WI38 (cell line): ENCODE results near the gene MUC2.

Experiments
- H3K4me3 ChIP-seq: 2 replicates; pipeline ENCODE4 v1.5.1; 2011; ENCODE audit warnings: low read depth, mild to moderate bottlenecking, control low read depth, low read length
- TF ChIP-seq, protein P1 (sequence below): IDR thresholded peaks from 2 replicates; pipeline ENCODE4 v1.5.1; 2012; ENCODE audit warnings: low read depth, mild to moderate bottlenecking, control low read depth, low read length

The MUC2 gene

DNA sequence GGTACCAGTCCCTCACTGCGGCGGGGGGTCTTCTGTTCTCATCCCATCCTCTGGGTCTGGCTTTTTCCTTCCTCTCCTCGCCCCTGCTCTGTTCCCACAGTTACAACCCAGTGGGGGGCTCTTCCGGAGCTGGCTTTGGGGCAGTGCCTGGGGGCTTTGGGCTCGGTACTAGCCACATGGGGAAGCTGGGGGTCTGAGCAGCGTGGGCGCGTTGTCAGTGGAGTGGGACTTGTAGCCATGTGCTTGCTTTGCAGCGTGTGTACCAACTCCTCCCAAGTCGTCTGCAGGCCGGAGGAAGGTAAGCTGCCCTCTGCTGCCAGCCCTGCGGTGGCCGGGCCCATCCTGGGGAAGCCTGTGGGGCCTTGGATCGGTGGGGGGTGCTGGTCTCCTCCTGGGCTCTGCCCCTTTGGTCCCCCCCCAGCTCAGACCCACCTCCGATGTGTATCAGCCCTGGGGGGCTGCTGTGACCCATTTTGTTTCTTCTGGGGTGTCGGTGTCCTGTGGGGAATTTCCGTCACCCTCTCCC is 17.5 kb downstream of the MUC2 start:
- TF ChIP-seq, protein P1, sequence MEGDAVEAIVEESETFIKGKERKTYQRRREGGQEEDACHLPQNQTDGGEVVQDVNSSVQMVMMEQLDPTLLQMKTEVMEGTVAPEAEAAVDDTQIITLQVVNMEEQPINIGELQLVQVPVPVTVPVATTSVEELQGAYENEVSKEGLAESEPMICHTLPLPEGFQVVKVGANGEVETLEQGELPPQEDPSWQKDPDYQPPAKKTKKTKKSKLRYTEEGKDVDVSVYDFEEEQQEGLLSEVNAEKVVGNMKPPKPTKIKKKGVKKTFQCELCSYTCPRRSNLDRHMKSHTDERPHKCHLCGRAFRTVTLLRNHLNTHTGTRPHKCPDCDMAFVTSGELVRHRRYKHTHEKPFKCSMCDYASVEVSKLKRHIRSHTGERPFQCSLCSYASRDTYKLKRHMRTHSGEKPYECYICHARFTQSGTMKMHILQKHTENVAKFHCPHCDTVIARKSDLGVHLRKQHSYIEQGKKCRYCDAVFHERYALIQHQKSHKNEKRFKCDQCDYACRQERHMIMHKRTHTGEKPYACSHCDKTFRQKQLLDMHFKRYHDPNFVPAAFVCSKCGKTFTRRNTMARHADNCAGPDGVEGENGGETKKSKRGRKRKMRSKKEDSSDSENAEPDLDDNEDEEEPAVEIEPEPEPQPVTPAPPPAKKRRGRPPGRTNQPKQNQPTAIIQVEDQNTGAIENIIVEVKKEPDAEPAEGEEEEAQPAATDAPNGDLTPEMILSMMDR, result no peak
- no peak overlapping the region for H3K4me3 ChIP-seq

DNA sequence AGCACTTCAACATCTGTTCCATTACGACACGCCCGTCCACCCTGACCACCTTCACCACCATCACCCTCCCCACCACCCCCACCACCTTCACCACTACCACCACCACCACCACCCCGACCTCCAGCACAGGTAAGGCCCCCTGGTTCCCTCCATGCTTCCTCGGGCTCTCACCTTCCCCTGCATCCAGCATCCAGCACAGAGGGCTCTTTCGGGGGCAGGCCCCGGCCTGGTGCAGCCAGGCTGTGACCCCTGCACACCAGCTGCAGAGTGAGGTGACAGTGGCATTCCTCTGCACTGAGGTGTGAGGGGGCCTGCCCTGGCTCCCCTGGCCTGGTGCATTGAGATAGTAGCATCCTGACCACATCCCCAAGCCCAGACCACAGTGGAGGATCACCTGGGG is 18.2 kb downstream of the MUC2 start:
- TF ChIP-seq, protein P1, result no peak

DNA sequence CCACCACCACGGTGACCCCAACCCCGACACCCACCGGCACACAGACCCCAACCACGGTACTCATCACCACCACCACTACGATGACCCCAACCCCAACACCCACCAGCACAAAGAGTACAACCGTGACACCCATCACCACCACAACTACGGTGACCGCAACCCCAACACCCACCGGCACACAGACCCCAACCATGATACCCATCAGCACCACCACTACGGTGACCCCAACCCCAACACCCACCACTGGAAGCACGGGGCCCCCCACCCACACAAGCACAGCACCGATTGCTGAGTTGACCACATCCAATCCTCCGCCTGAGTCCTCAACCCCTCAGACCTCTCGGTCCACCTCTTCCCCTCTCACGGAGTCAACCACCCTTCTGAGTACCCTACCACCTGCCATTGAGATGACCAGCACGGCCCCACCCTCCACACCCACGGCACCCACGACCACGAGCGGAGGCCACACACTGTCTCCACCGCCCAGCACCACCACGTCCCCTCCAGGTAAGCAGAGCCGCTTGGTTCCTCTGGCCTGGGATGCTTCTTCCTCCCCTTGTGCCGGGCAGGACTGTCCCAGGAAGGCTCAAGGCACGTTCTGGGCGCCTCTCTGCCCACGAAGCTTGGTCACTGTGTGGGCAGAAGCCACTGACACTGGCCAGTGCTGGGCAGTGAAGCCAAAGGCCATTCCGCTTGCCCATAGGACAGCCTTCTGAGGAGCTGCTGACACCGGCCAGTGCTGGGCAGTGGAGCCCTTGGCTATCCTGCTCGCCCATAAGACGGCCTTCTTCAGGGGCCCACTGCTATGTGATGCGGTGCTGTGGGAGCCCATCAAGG is 25.1 kb downstream of the MUC2 start:
- TF ChIP-seq, protein P1, result no peak
- no peak overlapping the region for H3K4me3 ChIP-seq

More for the DNA sequence above, 18.2 kb downstream of the MUC2 start:
- no peak overlapping the region for H3K4me3 ChIP-seq

DNA sequence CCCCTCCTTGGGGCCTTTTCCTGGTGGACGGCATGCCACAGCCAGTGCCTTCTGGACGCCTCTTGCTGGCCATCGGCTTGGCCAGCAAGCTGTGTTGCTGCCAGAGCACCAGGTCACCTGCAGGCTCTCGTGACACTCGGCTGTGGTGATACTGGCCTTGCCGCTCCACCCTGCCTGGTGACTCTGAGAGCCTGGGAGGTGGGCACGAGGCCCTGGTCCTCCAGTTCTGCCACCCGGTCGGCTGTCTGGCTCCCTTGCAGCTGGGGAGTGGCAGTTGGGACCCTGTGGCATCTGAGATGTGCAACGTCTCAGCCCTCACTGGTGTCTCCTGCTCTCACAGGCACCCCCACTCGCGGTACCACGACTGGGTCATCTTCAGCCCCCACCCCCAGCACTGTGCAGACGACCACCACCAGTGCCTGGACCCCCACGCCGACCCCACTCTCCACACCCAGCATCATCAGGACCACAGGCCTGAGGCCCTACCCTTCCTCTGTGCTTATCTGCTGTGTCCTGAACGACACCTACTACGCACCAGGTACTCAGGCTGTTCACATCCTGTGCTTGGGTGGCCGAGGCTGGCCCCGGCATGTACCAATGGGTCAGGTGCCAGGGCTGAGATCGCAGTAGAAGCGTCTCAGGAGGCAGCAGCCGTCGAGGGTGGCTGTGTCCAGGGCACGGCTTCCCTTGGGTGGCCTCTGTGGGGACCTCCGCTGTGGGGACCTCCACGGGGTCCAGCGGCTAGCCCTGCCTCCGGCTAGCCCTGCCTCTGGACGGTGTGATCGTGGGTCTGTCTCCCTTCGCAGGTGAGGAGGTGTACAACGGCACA is 26.0 kb downstream of the MUC2 start:
- no peak overlapping the region for H3K4me3 ChIP-seq
- TF ChIP-seq, protein P1, result no peak

DNA sequence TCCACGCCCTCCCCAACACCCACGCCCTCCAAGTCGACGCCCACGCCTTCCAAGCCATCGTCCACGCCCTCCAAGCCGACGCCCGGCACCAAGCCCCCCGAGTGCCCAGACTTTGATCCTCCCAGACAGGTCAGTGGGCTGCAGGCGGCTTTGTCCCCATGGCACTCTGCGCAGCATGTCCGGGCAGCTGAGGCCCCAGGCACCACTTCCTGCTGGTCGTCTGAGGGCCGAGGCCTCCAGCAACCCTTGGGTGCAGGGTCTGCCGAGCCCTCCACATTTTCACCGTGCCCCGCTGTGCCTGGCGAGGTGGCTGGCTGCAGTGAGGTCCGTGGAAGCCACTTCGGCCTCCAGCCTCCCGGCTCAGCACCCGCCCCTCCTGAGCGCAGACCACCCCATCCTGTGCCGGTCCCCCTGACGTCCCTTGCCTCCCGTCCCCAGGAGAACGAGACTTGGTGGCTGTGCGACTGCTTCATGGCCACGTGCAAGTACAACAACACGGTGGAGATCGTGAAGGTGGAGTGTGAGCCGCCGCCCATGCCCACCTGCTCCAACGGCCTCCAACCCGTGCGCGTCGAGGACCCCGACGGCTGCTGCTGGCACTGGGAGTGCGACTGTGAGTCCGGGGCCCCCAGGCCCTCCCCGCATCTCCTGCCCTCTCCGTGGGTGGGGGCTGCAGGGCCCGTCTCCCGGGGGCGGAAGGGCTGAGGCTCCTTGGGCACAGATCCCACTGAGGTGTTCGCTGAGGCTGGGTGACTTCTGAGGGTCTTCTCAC is 26.8 kb downstream of the MUC2 start:
- TF ChIP-seq, protein P1, result no peak
- H3K4me3 ChIP-seq, result no peak overlapping the region

DNA sequence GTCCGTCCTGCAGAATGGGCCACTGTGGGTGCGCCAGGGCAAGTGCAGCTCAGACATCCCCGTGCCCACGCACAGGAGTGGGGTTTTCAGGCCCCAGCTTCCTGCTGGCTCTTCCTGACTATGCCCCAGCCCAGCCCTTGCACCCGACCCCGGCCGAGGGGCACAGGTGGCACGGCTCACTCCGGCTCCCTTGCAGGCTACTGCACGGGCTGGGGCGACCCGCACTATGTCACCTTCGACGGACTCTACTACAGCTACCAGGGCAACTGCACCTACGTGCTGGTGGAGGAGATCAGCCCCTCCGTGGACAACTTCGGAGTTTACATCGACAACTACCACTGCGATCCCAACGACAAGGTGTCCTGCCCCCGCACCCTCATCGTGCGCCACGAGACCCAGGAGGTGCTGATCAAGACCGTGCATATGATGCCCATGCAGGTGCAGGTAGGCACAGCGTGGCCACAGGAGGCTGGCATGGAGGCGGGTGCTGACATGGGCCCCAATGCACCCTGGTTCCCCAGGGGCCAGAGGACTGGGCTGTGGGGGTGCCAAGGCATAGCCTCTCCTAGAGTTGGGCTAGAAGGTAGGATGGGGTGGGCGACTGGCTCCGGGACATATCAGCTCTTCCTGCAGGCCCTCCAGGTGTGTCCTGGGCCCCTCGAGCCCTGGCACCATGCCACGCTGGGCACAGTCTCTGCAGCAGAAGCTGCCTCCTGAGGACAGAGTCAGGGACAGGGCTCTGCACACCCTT is 27.7 kb downstream of the MUC2 start:
- H3K4me3 ChIP-seq, result no peak overlapping the region
- TF ChIP-seq, protein P1, result no peak
